WERI-Rb-1 (cell line): ENCODE data around the gene TNPO1.

Source experiments
- DNase-seq: peaks from one replicate; pipeline ENCODE4 v3.0.0-alpha.2; 2020
- H3K27ac ChIP-seq: fragments of 250-450 bp; sonication (Bioruptor Pico); 2 replicates; pipeline ENCODE4 v1.5.1; 2020; ENCODE audit warnings: mild to moderate bottlenecking, moderate library complexity
- H3K27me3 ChIP-seq: fragments of 250-450 bp; sonication (Bioruptor Pico); 2 replicates; pipeline ENCODE4 v1.5.1; 2021; ENCODE audit warnings: mild to moderate bottlenecking, low read depth, moderate library complexity; ENCODE audit not compliant: insufficient read depth, severe bottlenecking
- H3K36me3 ChIP-seq: fragments of 250-450 bp; sonication (Bioruptor Pico); 2 replicates; pipeline ENCODE4 v1.5.1; 2020; ENCODE audit warnings: mild to moderate bottlenecking, moderate library complexity
- H3K4me3 ChIP-seq: 2 replicates; pipeline ENCODE4 v1.5.1; 2011; ENCODE audit warnings: low read depth, mild to moderate bottlenecking, control low read depth, low read length
- H3K9me3 ChIP-seq: fragments of 250-450 bp; sonication (Bioruptor Pico); 2 replicates; pipeline ENCODE4 v1.5.1; 2021; ENCODE audit warnings: mild to moderate bottlenecking, moderate library complexity; ENCODE audit not compliant: severe bottlenecking
- TF ChIP-seq, protein P1 (sequence below): IDR thresholded peaks from 2 replicates; pipeline ENCODE4 v1.5.1; 2011; ENCODE audit warnings: low read depth, mild to moderate bottlenecking, control low read depth, inconsistent platforms, low read length

The TNPO1 gene

DNA sequence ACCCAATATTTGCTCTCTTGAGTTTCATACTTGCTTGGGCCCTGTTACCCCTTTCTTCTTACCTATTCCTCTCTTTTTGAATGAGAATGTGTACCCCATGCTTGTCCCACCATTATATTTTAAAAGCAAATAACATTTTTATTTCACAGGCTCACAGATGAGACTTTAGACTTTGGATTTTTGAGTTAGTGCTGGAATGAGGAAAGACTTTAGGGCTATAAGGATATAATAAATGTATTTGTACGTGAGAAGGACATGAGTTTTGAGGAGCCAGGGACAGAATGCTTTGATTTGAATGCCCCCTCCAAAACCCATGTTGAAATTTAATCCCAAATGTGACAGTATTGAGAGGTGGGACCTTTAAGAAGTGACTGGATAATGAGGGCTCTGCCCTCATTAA is 33.1 kb upstream of the TNPO1 start:
- no peak overlapping the region for H3K4me3 ChIP-seq
- no peaks in the 10 kb centered on the region for H3K9me3 ChIP-seq
- DNase-seq, result no peak
- TF ChIP-seq, protein P1, sequence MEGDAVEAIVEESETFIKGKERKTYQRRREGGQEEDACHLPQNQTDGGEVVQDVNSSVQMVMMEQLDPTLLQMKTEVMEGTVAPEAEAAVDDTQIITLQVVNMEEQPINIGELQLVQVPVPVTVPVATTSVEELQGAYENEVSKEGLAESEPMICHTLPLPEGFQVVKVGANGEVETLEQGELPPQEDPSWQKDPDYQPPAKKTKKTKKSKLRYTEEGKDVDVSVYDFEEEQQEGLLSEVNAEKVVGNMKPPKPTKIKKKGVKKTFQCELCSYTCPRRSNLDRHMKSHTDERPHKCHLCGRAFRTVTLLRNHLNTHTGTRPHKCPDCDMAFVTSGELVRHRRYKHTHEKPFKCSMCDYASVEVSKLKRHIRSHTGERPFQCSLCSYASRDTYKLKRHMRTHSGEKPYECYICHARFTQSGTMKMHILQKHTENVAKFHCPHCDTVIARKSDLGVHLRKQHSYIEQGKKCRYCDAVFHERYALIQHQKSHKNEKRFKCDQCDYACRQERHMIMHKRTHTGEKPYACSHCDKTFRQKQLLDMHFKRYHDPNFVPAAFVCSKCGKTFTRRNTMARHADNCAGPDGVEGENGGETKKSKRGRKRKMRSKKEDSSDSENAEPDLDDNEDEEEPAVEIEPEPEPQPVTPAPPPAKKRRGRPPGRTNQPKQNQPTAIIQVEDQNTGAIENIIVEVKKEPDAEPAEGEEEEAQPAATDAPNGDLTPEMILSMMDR, result no peak
- H3K27ac ChIP-seq, result no peak overlapping the region
- H3K27me3 ChIP-seq, result no peaks in the 10 kb centered on the region
- no peaks in the 10 kb centered on the region for H3K36me3 ChIP-seq

GRCh38 chr5:72784129-72784528 is 32.3 kb upstream of the TNPO1 start:
- H3K9me3 ChIP-seq, result no peaks in the 10 kb centered on the region
- TF ChIP-seq, protein P1, result no peak
- no peak for DNase-seq
- no peak overlapping the region for H3K27ac ChIP-seq
- H3K36me3 ChIP-seq, result no peaks in the 10 kb centered on the region
- H3K27me3 ChIP-seq, result no peaks in the 10 kb centered on the region
- no peak overlapping the region for H3K4me3 ChIP-seq

GRCh38 chr5:72785801-72786200 is 30.7 kb upstream of the TNPO1 start:
- TF ChIP-seq, protein P1, result no peak
- H3K27me3 ChIP-seq, result no peaks in the 10 kb centered on the region
- H3K36me3 ChIP-seq, result no peaks in the 10 kb centered on the region
- no peaks in the 10 kb centered on the region for H3K9me3 ChIP-seq
- no peak for DNase-seq
- no peak overlapping the region for H3K4me3 ChIP-seq
- H3K27ac ChIP-seq, result no peak overlapping the region

DNA sequence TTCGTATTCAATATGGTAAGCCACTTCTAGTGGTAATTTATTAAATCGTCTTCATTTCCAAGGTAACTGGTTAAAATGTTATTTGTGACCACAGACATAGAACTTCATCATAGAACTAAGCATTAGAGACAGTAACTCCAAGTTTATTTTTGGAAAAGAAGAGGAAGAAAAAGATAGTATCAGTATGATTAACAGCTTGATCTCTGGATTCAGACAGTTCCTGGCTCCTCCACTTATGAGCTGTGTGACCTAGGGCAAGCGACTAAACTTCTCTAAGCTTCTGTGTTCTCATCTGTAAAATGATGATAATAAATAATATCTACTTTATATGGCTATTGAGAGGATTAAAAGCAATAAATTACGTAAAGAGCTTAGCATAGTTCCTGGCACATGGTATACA is 29.8 kb upstream of the TNPO1 start:
- H3K4me3 ChIP-seq, result no peak overlapping the region
- no peak for DNase-seq
- no peaks in the 10 kb centered on the region for H3K9me3 ChIP-seq
- TF ChIP-seq, protein P1, result no peak
- H3K36me3 ChIP-seq, result no peaks in the 10 kb centered on the region
- no peaks in the 10 kb centered on the region for H3K27me3 ChIP-seq
- no peak overlapping the region for H3K27ac ChIP-seq

GRCh38 chr5:72788866-72789505 is 27.5 kb upstream of the TNPO1 start:
- H3K27me3 ChIP-seq, result no peaks in the 10 kb centered on the region
- DNase-seq, result no peak

More at GRCh38 chr5:72788866-72789505, 27.5 kb upstream of the TNPO1 start:
- Histone ChIP-seq H3K4me3 (no peak overlapping the region), H3K9me3 (no peaks in the 10 kb centered on the region), H3K36me3 (no peaks in the 10 kb centered on the region), H3K27ac (no peak overlapping the region)
- TF ChIP-seq, protein P1, result no peak
